Chondrocyte (in vitro differentiated cells): ENCODE results near the gene IQCH. TPM values are rescaled to one million over a fixed set of nuclear protein-coding genes. Genes with fewer than 3 reads are reported as not detected.

Source experiments
- DNase-seq: peaks from one replicate; pipeline ENCODE4 v3.0.0; 2021; ENCODE audit warnings: mixed read lengths, low spot score
- H3K27ac Mint-ChIP-seq: one replicate; pipeline ENCODE4 v1.8.0; 2021; ENCODE audit warnings: mild to moderate bottlenecking, moderate library complexity, mixed read lengths; ENCODE audit not compliant: unreplicated experiment
- H3K27me3 Mint-ChIP-seq: 2 replicates; pipeline ENCODE4 v1.8.0; 2021; ENCODE audit warnings: low read depth, mixed read lengths
- H3K36me3 Mint-ChIP-seq: 2 replicates; pipeline ENCODE4 v1.8.0; 2021; ENCODE audit warnings: low read depth, mixed read lengths
- H3K4me1 Mint-ChIP-seq: 2 replicates; pipeline ENCODE4 v1.8.0; 2021; ENCODE audit warnings: low read depth, mild to moderate bottlenecking, mixed read lengths
- H3K4me3 Mint-ChIP-seq: one replicate; pipeline ENCODE4 v1.8.0; 2021; ENCODE audit warnings: mild to moderate bottlenecking, moderate library complexity, mixed read lengths; ENCODE audit not compliant: unreplicated experiment
- H3K9me3 Mint-ChIP-seq: 2 replicates; pipeline ENCODE4 v1.8.0; 2021; ENCODE audit warnings: low read depth, mixed read lengths
- CTCF ChIP-seq: fragments of 200-600 bp; sonication (generic); IDR thresholded peaks from 2 replicates; pipeline ENCODE4 v1.5.0; 2021; ENCODE audit warnings: antibody characterized with exemption, mild to moderate bottlenecking, moderate library complexity
- total RNA-seq: library from RNA; stranded (reverse); gene quantifications from 3 replicates; pipeline ENCODE4 v1.2.1, GENCODE V29; 2021

The IQCH gene
- total RNA-seq, 1 donor from 2014 or later = 1.0 TPM

GRCh38 chr15:67416891-67417290, 162.3 kb downstream of the IQCH start:
- Mint-ChIP-seq H3K27ac (no peak overlapping the region), H3K9me3 (no peaks in the 10 kb centered on the region)
- DNase-seq = no peak

GRCh38 chr15:67419705-67420104, 165.1 kb downstream of the IQCH start:
- no peak overlapping the region for H3K4me3 Mint-ChIP-seq
- H3K36me3 Mint-ChIP-seq = no peaks in the 10 kb centered on the region
- no peaks in the 10 kb centered on the region for H3K9me3 Mint-ChIP-seq
- DNase-seq = no peak
- TF ChIP-seq CTCF = no peak
- H3K27ac Mint-ChIP-seq = no peak overlapping the region
- peaks cover 18% of the 10 kb centered on the region for H3K4me1 Mint-ChIP-seq
- H3K27me3 Mint-ChIP-seq = no peaks in the 10 kb centered on the region

More at GRCh38 chr15:67416891-67417290, 162.3 kb downstream of the IQCH start:
- no peak for TF ChIP-seq CTCF
- Mint-ChIP-seq H3K4me3 (no peak overlapping the region), H3K27me3 (no peaks in the 10 kb centered on the region), H3K36me3 (no peaks in the 10 kb centered on the region), H3K4me1 (peaks cover 30% of the 10 kb centered on the region)

GRCh38 chr15:67420137-67420536, 165.6 kb downstream of the IQCH start:
- DNase-seq = no peak
- H3K27me3 Mint-ChIP-seq = no peaks in the 10 kb centered on the region
- H3K4me1 Mint-ChIP-seq = peaks cover 14% of the 10 kb centered on the region
- H3K9me3 Mint-ChIP-seq = no peaks in the 10 kb centered on the region
- no peaks in the 10 kb centered on the region for H3K36me3 Mint-ChIP-seq
- H3K27ac Mint-ChIP-seq = no peak overlapping the region
- no peak for TF ChIP-seq CTCF
- no peak overlapping the region for H3K4me3 Mint-ChIP-seq

- Mint-ChIP-seq H3K4me3 (no peak overlapping the region), H3K9me3 (no peaks in the 10 kb centered on the region), H3K4me1 (peaks cover 9% of the 10 kb centered on the region), H3K27me3 (no peaks in the 10 kb centered on the region), H3K36me3 (no peaks in the 10 kb centered on the region), H3K27ac (no peak overlapping the region)
- no peak for TF ChIP-seq CTCF
- no peak for DNase-seq
These were observed 166.5 kb downstream of the IQCH start for GRCh38 chr15:67421105-67421504.

- no peaks in the 10 kb centered on the region for H3K9me3 Mint-ChIP-seq
- peak; percentile 11 for TF ChIP-seq CTCF
- no peaks in the 10 kb centered on the region for H3K27me3 Mint-ChIP-seq
- H3K4me3 Mint-ChIP-seq = no peak overlapping the region
- no peak overlapping the region for H3K27ac Mint-ChIP-seq
- no peak for DNase-seq
- no peaks in the 10 kb centered on the region for H3K36me3 Mint-ChIP-seq
- H3K4me1 Mint-ChIP-seq = peaks cover under 1% of the 10 kb centered on the region
These were observed 167.7 kb downstream of the IQCH start for GRCh38 chr15:67422296-67422695.
